Neural crest cell (in vitro differentiated cells): Measurements from ENCODE around the gene CHD1. TPM values are rescaled to one million over a fixed set of nuclear protein-coding genes. Genes with fewer than 3 reads are reported as not detected.

Experiments used
- DNase-seq: peaks from one replicate; pipeline ENCODE4 v3.0.0; 2021; ENCODE audit warnings: low read depth, mixed read lengths, low spot score
- H3K27ac Mint-ChIP-seq: one replicate; pipeline ENCODE4 v1.8.0; 2021; ENCODE audit warnings: mild to moderate bottlenecking, mixed read lengths; ENCODE audit not compliant: unreplicated experiment
- H3K27me3 Mint-ChIP-seq: 2 replicates; pipeline ENCODE4 v1.8.0; 2021; ENCODE audit warnings: low read depth, mild to moderate bottlenecking, mixed read lengths
- H3K36me3 Mint-ChIP-seq: 2 replicates; pipeline ENCODE4 v1.8.0; 2021; ENCODE audit warnings: low read depth, mild to moderate bottlenecking, mixed read lengths
- H3K4me1 Mint-ChIP-seq: 2 replicates; pipeline ENCODE4 v1.8.0; 2021; ENCODE audit warnings: mixed read lengths
- H3K4me3 Mint-ChIP-seq: one replicate; pipeline ENCODE4 v1.8.0; 2021; ENCODE audit warnings: mild to moderate bottlenecking, mixed read lengths
- H3K9me3 Mint-ChIP-seq: 2 replicates; pipeline ENCODE4 v1.8.0; 2021; ENCODE audit warnings: mixed read lengths
- CTCF ChIP-seq: fragments of 200-600 bp; sonication (generic); conservative IDR thresholded peaks from 2 replicates; pipeline ENCODE4 v1.5.0; 2021; ENCODE audit warnings: antibody characterized with exemption, mild to moderate bottlenecking
- total RNA-seq: library from RNA; stranded (reverse); gene quantifications from 2 replicates; pipeline ENCODE4 v1.2.1, GENCODE V29; 2021

CHD1 gene
- total RNA-seq, 1 donor from 2014 or later, result 72.0 TPM

DNA sequence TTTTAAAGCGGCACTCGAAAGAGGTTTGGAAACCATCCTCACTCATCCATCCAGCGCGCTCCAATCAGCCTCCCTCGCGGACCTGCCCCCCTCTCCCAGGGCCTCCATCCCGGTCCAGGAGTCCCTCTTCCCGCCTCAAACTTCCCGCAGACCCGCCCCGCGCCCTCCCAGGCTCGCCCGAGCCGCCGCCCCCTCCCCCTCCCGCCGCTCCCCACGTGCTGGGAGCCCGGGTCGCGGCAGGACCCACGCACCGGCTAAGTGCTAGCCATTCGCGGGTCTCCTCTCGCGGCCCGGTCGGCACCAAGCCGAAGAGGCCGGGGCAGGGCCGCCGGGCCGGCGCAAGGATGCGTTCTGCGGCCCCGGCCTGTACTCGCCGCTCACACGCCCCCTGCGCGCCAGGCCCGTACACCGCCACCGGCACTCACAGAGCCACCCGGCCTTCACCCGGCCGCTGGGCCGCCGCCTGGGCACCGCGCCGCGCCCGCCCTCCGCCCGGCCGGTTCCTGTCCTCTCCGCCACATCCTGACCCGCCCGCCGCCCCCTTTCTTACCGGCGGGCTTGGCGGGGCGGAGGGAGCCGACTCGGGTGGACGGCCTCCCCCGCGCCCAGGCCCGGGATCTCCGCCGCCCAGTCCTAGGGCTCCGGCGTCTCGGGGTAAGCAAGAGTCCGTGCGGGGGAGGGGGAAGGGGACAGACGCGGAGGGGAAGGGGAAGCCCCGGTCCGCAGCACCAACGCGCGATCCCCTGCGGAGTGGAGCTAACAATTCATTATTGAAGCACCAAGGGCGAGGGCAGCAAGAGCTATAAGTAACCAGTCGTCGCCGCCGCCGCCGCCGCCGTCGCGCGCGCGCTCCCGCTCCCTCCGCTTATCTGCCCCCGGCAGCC is 576 bp downstream of the CHD1 start:
- H3K27ac Mint-ChIP-seq, result peak overlapping the region; percentile 98
- TF ChIP-seq CTCF, result no peak
- no peaks in the 10 kb centered on the region for H3K9me3 Mint-ChIP-seq
- H3K36me3 Mint-ChIP-seq, result peaks cover 2% of the 10 kb centered on the region
- no peaks in the 10 kb centered on the region for H3K27me3 Mint-ChIP-seq
- DNase-seq, result peak; percentile 51
- H3K4me1 Mint-ChIP-seq, result peaks cover 48% of the 10 kb centered on the region
- H3K4me3 Mint-ChIP-seq, result peak overlapping the region; percentile 99

GRCh38 chr5:98927242-98927988 is 1.4 kb downstream of the CHD1 start:
- Mint-ChIP-seq H3K27ac (peak overlapping the region; percentile 98), H3K4me1 (peaks cover 47% of the 10 kb centered on the region), H3K27me3 (no peaks in the 10 kb centered on the region), H3K4me3 (peak overlapping the region; percentile 94), H3K9me3 (no peaks in the 10 kb centered on the region), H3K36me3 (peaks cover 2% of the 10 kb centered on the region)
- no peak for TF ChIP-seq CTCF
- DNase-seq, result no peak

- Mint-ChIP-seq H3K9me3 (no peaks in the 10 kb centered on the region), H3K4me1 (peaks cover 39% of the 10 kb centered on the region), H3K27ac (no peak overlapping the region), H3K27me3 (no peaks in the 10 kb centered on the region), H3K36me3 (peaks cover 14% of the 10 kb centered on the region), H3K4me3 (peak overlapping the region; percentile 65)
- DNase-seq, result no peak
- TF ChIP-seq CTCF, result no peak
Observed at GRCh38 chr5:98923966-98924365, 4.8 kb downstream of the CHD1 start.

- no peak for TF ChIP-seq CTCF
- no peak overlapping the region for H3K27ac Mint-ChIP-seq
- no peak overlapping the region for H3K4me3 Mint-ChIP-seq
- H3K9me3 Mint-ChIP-seq, result no peaks in the 10 kb centered on the region
- DNase-seq, result no peak
- H3K4me1 Mint-ChIP-seq, result peaks cover 35% of the 10 kb centered on the region
- H3K27me3 Mint-ChIP-seq, result no peaks in the 10 kb centered on the region
- peaks cover 18% of the 10 kb centered on the region for H3K36me3 Mint-ChIP-seq
Observed at GRCh38 chr5:98921947-98922505, 6.8 kb downstream of the CHD1 start.

DNA sequence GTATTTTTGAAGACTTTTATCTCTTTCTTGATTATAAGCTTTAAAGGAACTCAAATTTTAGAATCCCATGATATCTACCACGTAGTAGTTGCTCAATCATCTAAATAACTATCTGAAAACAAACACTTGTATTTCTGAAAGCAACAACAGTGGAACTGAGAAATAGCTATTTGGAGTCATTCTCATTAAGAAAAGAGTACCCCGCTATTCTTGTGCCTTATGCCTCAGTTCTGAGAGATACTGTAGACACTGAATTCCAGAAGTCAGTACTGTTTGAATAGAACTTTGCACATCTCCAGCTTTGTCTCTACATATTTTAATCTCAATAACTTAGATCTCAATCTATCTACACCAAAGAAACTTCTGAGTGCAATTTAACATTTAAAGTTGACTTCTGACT is 11.4 kb downstream of the CHD1 start:
- Mint-ChIP-seq H3K36me3 (peaks cover 19% of the 10 kb centered on the region), H3K4me3 (no peak overlapping the region), H3K4me1 (peaks cover 26% of the 10 kb centered on the region), H3K9me3 (no peaks in the 10 kb centered on the region), H3K27ac (no peak overlapping the region), H3K27me3 (no peaks in the 10 kb centered on the region)
- no peak for DNase-seq
- TF ChIP-seq CTCF, result no peak
